GM06990 (cell line): ENCODE data around the gene FKBP15.
A peak's percentile ranks its signal among the peaks of the same experiment; 100 is the strongest.

Experiments used
- DNase-seq: peaks from one replicate; pipeline ENCODE4 v3.0.0-alpha.2; 2011; ENCODE audit not compliant: insufficient read length; ENCODE audit errors: extremely low read depth
- H3K27me3 ChIP-seq: replicated peaks from 2 replicates; pipeline ENCODE4 v1.6.0; 2011; ENCODE audit warnings: low read length; ENCODE audit not compliant: control insufficient read depth, insufficient read depth
- H3K36me3 ChIP-seq: 2 replicates; pipeline ENCODE4 v1.5.1; 2011; ENCODE audit warnings: low read length; ENCODE audit not compliant: control insufficient read depth, insufficient read depth
- H3K4me3 ChIP-seq: replicated peaks from 2 replicates; pipeline ENCODE4 v1.5.1; 2011; ENCODE audit warnings: low read depth, mild to moderate bottlenecking, control low read depth, low read length
- TF ChIP-seq, protein P1 (sequence below): IDR thresholded peaks from 2 replicates; pipeline ENCODE4 v1.5.1; 2011; ENCODE audit warnings: low read length, control low read depth, mild to moderate bottlenecking, inconsistent platforms; ENCODE audit not compliant: insufficient read depth, poor library complexity, severe bottlenecking

The FKBP15 gene

DNA sequence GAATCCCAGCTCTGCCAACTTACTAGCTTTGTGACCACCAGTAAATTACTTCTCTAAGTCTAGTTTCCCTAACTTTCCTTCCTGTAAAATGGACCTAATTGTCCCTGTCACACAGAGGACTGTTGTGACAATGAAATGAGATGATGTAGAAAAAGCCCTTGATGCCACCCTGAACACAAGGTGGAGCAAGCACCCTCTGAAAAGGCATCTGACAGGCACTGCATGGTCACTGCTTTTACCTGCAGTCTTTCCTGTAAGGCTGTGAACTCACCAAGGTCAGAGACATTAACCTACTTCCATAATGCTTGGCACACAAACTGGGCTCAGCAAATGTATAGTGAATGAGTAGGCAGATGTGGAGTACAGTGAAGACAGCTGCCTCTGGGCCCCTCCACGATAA, 64.2 kb downstream of the FKBP15 start:
- DNase-seq: no peak
- no peak overlapping the region for H3K4me3 ChIP-seq
- TF ChIP-seq, protein P1, sequence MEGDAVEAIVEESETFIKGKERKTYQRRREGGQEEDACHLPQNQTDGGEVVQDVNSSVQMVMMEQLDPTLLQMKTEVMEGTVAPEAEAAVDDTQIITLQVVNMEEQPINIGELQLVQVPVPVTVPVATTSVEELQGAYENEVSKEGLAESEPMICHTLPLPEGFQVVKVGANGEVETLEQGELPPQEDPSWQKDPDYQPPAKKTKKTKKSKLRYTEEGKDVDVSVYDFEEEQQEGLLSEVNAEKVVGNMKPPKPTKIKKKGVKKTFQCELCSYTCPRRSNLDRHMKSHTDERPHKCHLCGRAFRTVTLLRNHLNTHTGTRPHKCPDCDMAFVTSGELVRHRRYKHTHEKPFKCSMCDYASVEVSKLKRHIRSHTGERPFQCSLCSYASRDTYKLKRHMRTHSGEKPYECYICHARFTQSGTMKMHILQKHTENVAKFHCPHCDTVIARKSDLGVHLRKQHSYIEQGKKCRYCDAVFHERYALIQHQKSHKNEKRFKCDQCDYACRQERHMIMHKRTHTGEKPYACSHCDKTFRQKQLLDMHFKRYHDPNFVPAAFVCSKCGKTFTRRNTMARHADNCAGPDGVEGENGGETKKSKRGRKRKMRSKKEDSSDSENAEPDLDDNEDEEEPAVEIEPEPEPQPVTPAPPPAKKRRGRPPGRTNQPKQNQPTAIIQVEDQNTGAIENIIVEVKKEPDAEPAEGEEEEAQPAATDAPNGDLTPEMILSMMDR: peak; percentile 21
- peaks cover 10% of the 10 kb centered on the region for H3K36me3 ChIP-seq
- H3K27me3 ChIP-seq: no peaks in the 10 kb centered on the region

DNA sequence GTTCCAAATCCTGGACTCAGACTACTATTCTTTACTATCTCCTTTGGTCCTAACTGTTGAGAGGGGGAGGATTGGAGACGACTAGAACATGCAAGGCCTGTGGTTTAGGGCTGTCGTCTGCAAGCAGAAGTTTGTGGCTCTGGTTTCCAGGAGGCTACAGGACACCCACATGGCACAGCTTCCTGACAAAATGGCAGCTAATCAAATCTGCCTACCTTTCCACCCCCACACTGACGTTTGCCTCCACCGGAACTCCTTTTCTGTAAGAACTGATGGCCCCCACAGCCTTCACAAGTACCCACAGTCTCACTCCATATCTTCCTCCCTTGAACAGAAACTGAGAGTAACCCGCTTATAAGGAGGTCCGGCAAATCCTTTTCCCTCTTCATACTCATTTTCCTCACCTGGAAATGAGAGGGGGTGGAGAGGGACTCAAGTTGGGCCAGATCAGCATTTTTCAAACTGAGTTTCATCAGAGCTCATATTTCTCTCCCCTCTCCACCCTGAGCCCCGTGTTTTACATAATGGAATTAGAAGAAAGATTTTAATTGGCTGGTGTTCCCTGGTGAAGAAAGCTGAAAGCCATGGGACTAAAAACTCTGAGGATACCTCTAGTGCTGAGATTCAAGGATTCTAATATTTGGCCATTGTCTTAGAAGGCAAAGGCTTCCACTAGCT, 65.0 kb downstream of the FKBP15 start:
- no peak for DNase-seq
- H3K36me3 ChIP-seq: peaks cover 3% of the 10 kb centered on the region
- H3K4me3 ChIP-seq: no peak overlapping the region
- TF ChIP-seq, protein P1: no peak
- no peaks in the 10 kb centered on the region for H3K27me3 ChIP-seq

DNA sequence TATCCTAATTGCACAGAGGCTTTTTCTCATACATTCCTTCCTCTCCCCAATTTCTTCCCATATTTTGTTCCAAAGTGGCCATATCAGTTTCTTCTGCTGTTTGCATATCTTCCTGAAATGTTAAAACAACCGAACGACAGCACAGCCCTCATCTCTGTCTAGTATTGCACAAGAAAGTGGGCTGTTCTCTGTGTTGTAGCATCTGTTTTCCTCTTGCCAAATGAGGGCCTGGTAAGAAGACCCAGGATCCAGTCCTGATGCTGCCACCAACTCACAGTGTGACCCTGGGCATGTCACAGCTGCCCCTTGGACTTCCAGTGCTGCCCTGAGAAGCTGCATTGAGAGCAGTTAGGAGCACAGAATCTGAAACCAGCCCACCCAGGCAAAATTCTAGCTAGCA, 66.1 kb downstream of the FKBP15 start:
- no peak overlapping the region for H3K4me3 ChIP-seq
- TF ChIP-seq, protein P1: no peak
- DNase-seq: no peak
- no peaks in the 10 kb centered on the region for H3K27me3 ChIP-seq
- no peaks in the 10 kb centered on the region; the same call in none of the 2 replicates for H3K36me3 ChIP-seq

DNA sequence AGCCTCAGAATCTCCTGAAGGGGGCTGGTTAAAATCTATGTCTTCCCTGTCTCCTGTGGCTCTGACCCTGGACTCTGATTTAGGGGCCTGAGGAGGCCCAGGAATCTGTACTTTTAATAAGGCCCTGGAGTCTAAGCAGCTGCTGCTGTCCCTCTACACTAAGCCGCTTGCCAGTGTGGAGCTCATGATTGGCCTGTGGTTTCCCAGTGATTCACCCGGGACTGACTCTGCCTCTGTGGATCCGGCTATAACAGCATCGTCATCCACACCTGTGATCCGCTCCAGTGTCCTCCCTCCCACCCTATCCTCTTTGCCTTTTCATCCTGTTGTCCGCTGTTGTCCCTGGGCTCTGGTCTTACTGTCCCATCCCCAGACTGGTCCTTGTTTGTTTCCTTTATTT, 66.6 kb downstream of the FKBP15 start:
- Histone ChIP-seq H3K36me3 (no peaks in the 10 kb centered on the region; the same call in none of the 2 replicates), H3K4me3 (no peak overlapping the region), H3K27me3 (no peaks in the 10 kb centered on the region)
- DNase-seq: no peak
- TF ChIP-seq, protein P1: no peak

DNA sequence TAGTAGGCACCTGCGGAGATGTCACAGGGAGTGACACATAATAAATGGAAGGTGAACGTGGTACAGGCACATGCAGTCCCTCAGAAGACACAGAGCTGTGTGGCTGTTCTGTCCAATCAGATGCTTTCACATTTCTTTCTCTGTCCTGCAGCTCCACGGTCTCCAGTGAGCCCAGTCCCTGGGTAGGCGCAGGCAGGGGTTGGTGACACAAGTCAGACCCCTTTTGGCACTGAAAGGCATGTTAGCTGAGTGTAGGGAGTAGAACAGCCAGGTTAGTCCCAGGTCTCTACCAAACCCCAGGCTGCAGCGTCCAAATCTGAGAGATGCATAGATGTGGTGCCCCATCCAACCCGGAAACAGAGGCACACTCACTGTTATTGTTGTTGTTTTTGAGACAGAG, 67.5 kb downstream of the FKBP15 start:
- Histone ChIP-seq H3K4me3 (no peak overlapping the region), H3K27me3 (no peaks in the 10 kb centered on the region), H3K36me3 (no peaks in the 10 kb centered on the region; the same call in 1 of the 2 replicates)
- TF ChIP-seq, protein P1: no peak
- no peak for DNase-seq

DNA sequence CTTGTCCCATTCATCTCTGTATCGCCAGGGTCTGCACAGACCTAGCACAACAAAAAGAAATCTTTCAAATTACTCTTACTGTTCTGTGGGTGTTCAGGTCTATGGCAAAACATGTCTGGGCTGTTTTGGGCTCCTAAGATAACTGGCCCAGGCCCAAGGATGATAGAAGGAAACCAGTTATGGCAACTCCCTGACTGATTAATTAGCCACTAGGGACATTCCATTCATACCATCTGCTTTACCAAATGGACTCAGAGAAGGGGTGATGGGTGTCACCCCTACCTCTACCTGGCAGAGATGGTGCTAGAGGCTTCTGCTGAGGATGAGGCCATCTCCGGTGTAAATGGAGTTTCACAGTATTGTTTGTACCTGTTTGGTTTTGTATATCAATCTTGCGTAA, 68.4 kb downstream of the FKBP15 start:
- no peak for DNase-seq
- TF ChIP-seq, protein P1: no peak
- no peak overlapping the region for H3K4me3 ChIP-seq
- no peaks in the 10 kb centered on the region for H3K36me3 ChIP-seq
- H3K27me3 ChIP-seq: no peaks in the 10 kb centered on the region
